CD14-positive monocyte (primary cell): ENCODE measurements around the gene PAFAH1B2. TPM values are rescaled to one million over a fixed set of nuclear protein-coding genes. Genes with fewer than 3 reads are reported as not detected.

ENCODE experiments used
- DNase-seq, 3 donors: peaks; one replicate each; pipeline ENCODE4 v3.0.0-alpha.2; 2011 to 2022
- H2AFZ ChIP-seq: 2 replicates; pipeline ENCODE4 v1.6.0; 2012; ENCODE audit warnings: mild to moderate bottlenecking, low read depth, low read length, inconsistent platforms; ENCODE audit not compliant: insufficient read depth, poor library complexity, severe bottlenecking
- H3K27ac ChIP-seq, 2 donors: 1 replicate in 1 of 2; 2 replicates in 1 of 2; pipeline ENCODE4 v1.5.1; 2012 to 2013; ENCODE audit warnings: low read length in 2 of 2, control low read depth in 1 of 2, inconsistent platforms in 1 of 2, low read depth in 1 of 2, mild to moderate bottlenecking in 1 of 2
- H3K27me3 ChIP-seq, 2 donors: one replicate each; pipeline versions ENCODE4 v1.6.0 to v1.6.1; 2011 to 2013; ENCODE audit warnings: low read length in 2 of 2; ENCODE audit not compliant: control insufficient read depth in 2 of 2, insufficient read depth in 2 of 2
- H3K36me3 ChIP-seq, 2 donors: replicated peaks in 1 of 2; 1 replicate in 1 of 2; 2 replicates in 1 of 2; pipeline versions ENCODE4 v1.5.1 to v1.6.1; 2012 to 2013; ENCODE audit warnings: low read length in 2 of 2, control low read depth in 1 of 2, inconsistent platforms in 1 of 2, mild to moderate bottlenecking in 1 of 2; ENCODE audit not compliant: insufficient read depth in 2 of 2, control insufficient read depth in 1 of 2
- H3K4me1 ChIP-seq, 2 donors: 1 replicate in 1 of 2; 2 replicates in 1 of 2; pipeline versions ENCODE4 v1.5.1 to v1.6.1; 2012 to 2013; ENCODE audit warnings: low read length in 2 of 2, control low read depth in 1 of 2, inconsistent platforms in 1 of 2, mild to moderate bottlenecking in 1 of 2, moderate library complexity in 1 of 2; ENCODE audit not compliant: insufficient read depth in 2 of 2, control insufficient read depth in 1 of 2
- H3K4me2 ChIP-seq: replicated peaks from 2 replicates; pipeline ENCODE3; 2012; ENCODE audit warnings: low read length, moderate library complexity, mild to moderate bottlenecking; ENCODE audit not compliant: poor library complexity, severe bottlenecking; ENCODE audit errors: extremely low read depth
- H3K4me3 ChIP-seq, 3 experiments: fragments of 200-600 bp in 1 of 3; sonication (generic) in 1 of 3; replicated peaks in 1 of 3; 1 replicate in 2 of 3; 2 replicates in 1 of 3; pipeline ENCODE4 v1.5.1; 2011 to 2013; ENCODE audit warnings: low read length in 3 of 3, mild to moderate bottlenecking in 3 of 3, control low read depth in 2 of 3, low read depth in 2 of 3, inconsistent platforms in 1 of 3, moderate library complexity in 1 of 3
- H3K79me2 ChIP-seq: 2 replicates; pipeline ENCODE4 v1.6.0; 2012; ENCODE audit warnings: mild to moderate bottlenecking, control low read depth, inconsistent platforms, low read length, moderate library complexity; ENCODE audit not compliant: insufficient read depth
- H3K9ac ChIP-seq: 2 replicates; pipeline ENCODE4 v1.6.0; 2017; ENCODE audit warnings: low read length, mild to moderate bottlenecking; ENCODE audit not compliant: insufficient read depth, poor library complexity, severe bottlenecking
- H3K9me3 ChIP-seq, 2 donors: replicated peaks in 1 of 2; 1 replicate in 1 of 2; 2 replicates in 1 of 2; pipeline versions ENCODE4 v1.5.1 to v1.6.1; 2012 to 2013; ENCODE audit warnings: low read length in 2 of 2, control low read depth in 1 of 2; ENCODE audit not compliant: control insufficient read depth in 1 of 2, insufficient read depth in 1 of 2
- H4K20me1 ChIP-seq: 2 replicates; pipeline ENCODE4 v1.6.0; 2012; ENCODE audit warnings: mild to moderate bottlenecking, low read length, control low read depth, moderate library complexity; ENCODE audit not compliant: insufficient read depth
- H3K27ac Mint-ChIP-seq, 7 donors: one replicate each; pipeline ENCODE4 v1.8.0; 2020; ENCODE audit warnings: mild to moderate bottlenecking in 7 of 7, mixed read lengths in 7 of 7, moderate library complexity in 6 of 7, inconsistent platforms in 2 of 7
- H3K27me3 Mint-ChIP-seq, 3 donors: one replicate each; pipeline ENCODE4 v1.8.0; 2021 to 2022; ENCODE audit warnings: low read depth in 3 of 3, mild to moderate bottlenecking in 3 of 3, mixed read lengths in 3 of 3, moderate library complexity in 3 of 3, inconsistent platforms in 1 of 3
- H3K36me3 Mint-ChIP-seq, 2 donors: one replicate each; pipeline ENCODE4 v1.8.0; 2020; ENCODE audit warnings: mixed read lengths in 2 of 2, inconsistent platforms in 1 of 2, mild to moderate bottlenecking in 1 of 2
- H3K4me1 Mint-ChIP-seq: one replicate; pipeline ENCODE4 v1.8.0; 2020; ENCODE audit warnings: mild to moderate bottlenecking, mixed read lengths
- H3K4me3 Mint-ChIP-seq, 2 donors: one replicate each; pipeline ENCODE4 v1.8.0; 2020; ENCODE audit warnings: mild to moderate bottlenecking in 2 of 2, mixed read lengths in 2 of 2, moderate library complexity in 1 of 2
- H3K9me3 Mint-ChIP-seq, 7 donors: one replicate each; pipeline ENCODE4 v1.8.0; 2020 to 2022; ENCODE audit warnings: mixed read lengths in 7 of 7, mild to moderate bottlenecking in 6 of 7, moderate library complexity in 6 of 7, inconsistent platforms in 2 of 7
- CTCF ChIP-seq: fragments of 200-600 bp; IDR thresholded peaks from one replicate; pipeline ENCODE4 v1.8.0; 2022; ENCODE audit warnings: antibody characterized with exemption, mild to moderate bottlenecking
- WGBS: methylation state at CpG from one replicate; pipeline ENCODE4 v1.1.5; 2013; ENCODE audit warnings: missing lambda C conversion rate; ENCODE audit not compliant: insufficient coverage; 5-methylcytosine and 5-hydroxymethylcytosine counted together
- intact Hi-C, 2 donors: fragments of 100-400 bp; cut with micrococcal nuclease; formaldehyde crosslinking; loops; one replicate each; pipeline versions ENCODE4 v1.15.0 to v1.15.1; 2023
- polyA plus RNA-seq, 3 donors: library from polyadenylated mRNA; depleted of rRNA in 1 of 3; unstranded in 2 of 3; stranded (reverse) in 1 of 3; fragments of 300-500 nt in 2 of 3; fragments of >200 nt in 1 of 3; fragmentation: Illumina TruSeq in 2 of 3; gene quantifications; 1 replicate in 2 of 3; 2 replicates in 1 of 3; pipeline ENCODE4 v1.2.3, GENCODE V29; 2012 to 2021

The PAFAH1B2 gene
- polyA plus RNA-seq, 3 donors = 16.9 to 25.1 (median 23.7) TPM

DNA sequence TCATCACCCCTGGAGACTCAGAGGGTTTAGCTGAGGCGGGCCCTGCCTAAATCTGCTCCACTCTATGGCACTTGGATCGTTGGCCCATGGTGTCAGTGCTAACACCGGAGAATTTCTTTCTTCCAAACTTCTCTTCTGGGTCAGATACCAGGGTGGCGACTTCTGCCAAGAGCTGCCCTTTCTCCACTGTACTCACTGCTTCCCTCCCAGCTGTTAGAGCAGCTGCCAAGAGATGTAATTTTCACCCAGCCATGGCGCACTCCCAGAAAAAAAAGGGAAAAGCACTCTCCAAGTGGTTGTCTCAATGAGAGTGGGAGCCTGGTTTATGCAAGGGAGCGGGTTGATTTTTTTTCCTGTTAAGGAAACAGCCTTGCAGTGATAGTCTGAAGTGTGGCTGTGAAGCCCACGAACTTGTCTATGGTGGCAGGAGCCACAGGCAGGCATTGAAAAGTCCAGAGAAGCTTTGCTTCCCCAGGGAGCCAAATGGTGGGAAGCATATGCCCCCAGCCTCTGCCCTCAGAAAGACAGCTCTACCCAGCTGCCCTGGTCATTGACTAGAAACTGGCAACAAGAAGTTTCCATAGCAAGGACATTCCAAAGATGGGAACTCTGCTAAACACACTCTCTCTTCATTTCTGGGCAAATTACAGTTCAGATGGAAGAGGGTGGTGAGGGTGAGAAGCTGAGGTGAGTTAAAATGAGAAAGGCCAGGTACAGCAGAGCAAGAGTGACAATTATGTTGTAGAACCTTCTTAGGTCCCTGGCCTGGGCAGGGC lies 77.1 kb downstream of the PAFAH1B2 start:
- Histone ChIP-seq H3K36me3 (peaks cover 90 to 100% of the 10 kb centered on the region in 2 donors), H2AFZ (no peak overlapping the region), H3K27ac (peak overlapping the region in 1 of 2 donors; percentile 6), H3K27me3 (no peaks in the 10 kb centered on the region), H3K4me2 (no peak overlapping the region), H3K9me3 (no peaks in the 10 kb centered on the region), H3K9ac (no peak overlapping the region), H3K4me3 (no peak overlapping the region), H3K4me1 (peaks cover 0 to 3% of the 10 kb centered on the region in 2 donors), H3K79me2 (no peaks in the 10 kb centered on the region), H4K20me1 (no peaks in the 10 kb centered on the region)
- 97% methylated on average over 5 of the region's 7 CpGs for WGBS
- Mint-ChIP-seq H3K27ac (peak overlapping the region in 3 of 7 donors; percentile 15 to 84 (median 65)), H3K27me3 (no peaks in the 10 kb centered on the region), H3K9me3 (no peaks in the 10 kb centered on the region), H3K4me3 (no peak overlapping the region), H3K4me1 (peaks cover 6% of the 10 kb centered on the region), H3K36me3 (peaks cover 91 to 100% of the 10 kb centered on the region in 2 donors)
- intact Hi-C loops = loop anchor here (5.0 to 10.0 kb wide), 3 partner anchors 39 to 346 kb away; no protein-coding TSS in a partner anchor
- no peak for DNase-seq
- no peak for TF ChIP-seq CTCF

GRCh38 chr11:117221775-117222517 lies 77.9 kb downstream of the PAFAH1B2 start:
- Histone ChIP-seq H3K4me3 (no peak overlapping the region), H4K20me1 (peaks cover 5% of the 10 kb centered on the region), H3K9me3 (no peaks in the 10 kb centered on the region), H3K36me3 (peaks cover 89 to 99% of the 10 kb centered on the region in 2 donors), H3K27me3 (no peaks in the 10 kb centered on the region), H3K79me2 (no peaks in the 10 kb centered on the region), H3K27ac (peak overlapping the region in 1 of 2 donors; percentile 6), H3K9ac (no peak overlapping the region), H3K4me1 (peaks cover 0 to 3% of the 10 kb centered on the region in 2 donors), H2AFZ (no peak overlapping the region), H3K4me2 (no peak overlapping the region)
- Mint-ChIP-seq H3K9me3 (no peaks in the 10 kb centered on the region), H3K4me1 (peaks cover 8% of the 10 kb centered on the region), H3K27me3 (no peaks in the 10 kb centered on the region), H3K36me3 (peaks cover 90 to 99% of the 10 kb centered on the region in 2 donors), H3K27ac (peak overlapping the region in 2 of 7 donors; percentile 15 to 65), H3K4me3 (no peak overlapping the region)
- TF ChIP-seq CTCF = no peak
- DNase-seq = no peak
- intact Hi-C loops = loop anchor here (5.0 to 10.0 kb wide), 3 partner anchors 40 to 347 kb away; no protein-coding TSS in a partner anchor
- WGBS = 100% methylated on average over 5 of the region's 7 CpGs
